ENCODE measurements around the gene TPPP. TPM values are rescaled to one million over a fixed set of nuclear protein-coding genes. Genes with fewer than 3 reads are reported as not detected.

Gene TPPP
- total and polyA plus RNA-seq, 2 donors (not counting 1 experiment from before 2014, with no cell fraction given): 0.06 TPM; not detected in 1

GRCh38 chr5:642481-642880, 50.7 kb downstream of the TPPP start:
- POLR2A ChIA-PET: no interaction called here
- no peak overlapping the region for H3K9ac ChIP-seq (ENCODE audit: low read length)
- WGBS (ENCODE audit: insufficient coverage): 95% methylated on average over 14 of the region's 14 CpGs
- H3K27me3 ChIP-seq (replicated peaks in 1 of 4; ENCODE audit: control extremely low read depth in 1 of 4, control insufficient read depth in 3 of 4, insufficient read depth in 4 of 4, low read length in 3 of 4): no peaks in the 10 kb centered on the region
- peaks cover 0 to 34% of the 10 kb centered on the region in 2 experiments for H3K36me3 ChIP-seq (replicated peaks in 1 of 2; ENCODE audit: control extremely low read depth in 1 of 2, control insufficient read depth in 1 of 2, extremely low read depth in 1 of 2, insufficient read depth in 2 of 2, low read length in 1 of 2)
- Mint-ChIP-seq H3K27me3 (no peaks in the 10 kb centered on the region), H3K4me1 (peaks cover 17% of the 10 kb centered on the region), H3K4me3 (no peak overlapping the region), H3K27ac (no peak overlapping the region), H3K9me3 (ENCODE audit: insufficient read depth) (no peaks in the 10 kb centered on the region)
- CTCF ChIA-PET: interaction anchor here (1.8 kb wide), 1 partner anchor 196 kb away, joined by 6 read pairs; no protein-coding TSS in a partner anchor
- H4K20me1 ChIP-seq (ENCODE audit: control insufficient read depth, insufficient read depth, low read length, poor library complexity, severe bottlenecking): no peaks in the 10 kb centered on the region
- TF ChIP-seq EZH2 (IDR thresholded peaks at IDR 0.05; ENCODE audit: borderline replicate concordance, insufficient read depth, low read depth, low read length, poor library complexity, severe bottlenecking): no peak
- no peak for TF ChIP-seq CTCF (IDR thresholded peaks at IDR 0.05)
- intact Hi-C loops (cut with micrococcal nuclease): no loop called here
- H2AFZ ChIP-seq (ENCODE audit: insufficient read depth, low read depth, low read length, poor library complexity, severe bottlenecking): no peak overlapping the region
- H3K4me2 ChIP-seq (replicated peaks; ENCODE audit: low read depth, low read length, poor library complexity, severe bottlenecking): no peak overlapping the region
- DNase-seq (no peak), ATAC-seq (ENCODE audit: low read depth) (no peak)
- H3K79me2 ChIP-seq (ENCODE audit: control insufficient read depth, insufficient read depth, low read length): no peaks in the 10 kb centered on the region
- no peak overlapping the region for H3K27ac ChIP-seq (ENCODE audit: low read length in 2 of 2)
- H3K4me3 ChIP-seq (ENCODE audit: control extremely low read depth in 1 of 5, extremely low read depth in 1 of 5, insufficient read depth in 1 of 5, low read depth in 2 of 5, low read length in 4 of 5): no peak overlapping the region
- H3K4me1 ChIP-seq (ENCODE audit: control insufficient read depth in 2 of 2, insufficient read depth in 2 of 2, low read length in 2 of 2): peaks cover 10 to 16% of the 10 kb centered on the region in 2 donors
- H3K9me3 ChIP-seq (ENCODE audit: control extremely low read depth in 1 of 3, control insufficient read depth in 2 of 3, insufficient read depth in 1 of 3, low read length in 2 of 3): no peaks in the 10 kb centered on the region

GRCh38 chr5:641331-641765, 51.8 kb downstream of the TPPP start:
- CTCF ChIA-PET: no interaction called here
- no peak for TF ChIP-seq CTCF (IDR thresholded peaks at IDR 0.05)
- ATAC-seq (ENCODE audit: low read depth): no peak
- no peak overlapping the region for H3K27ac Mint-ChIP-seq
- H3K9ac ChIP-seq (ENCODE audit: low read length): no peak overlapping the region
- peaks cover 17% of the 10 kb centered on the region for H3K4me1 Mint-ChIP-seq
- no peaks in the 10 kb centered on the region for H3K27me3 ChIP-seq (replicated peaks in 1 of 4; ENCODE audit: control extremely low read depth in 1 of 4, control insufficient read depth in 3 of 4, insufficient read depth in 4 of 4, low read length in 3 of 4)
- no peaks in the 10 kb centered on the region for H3K79me2 ChIP-seq (ENCODE audit: control insufficient read depth, insufficient read depth, low read length)
- H3K27ac ChIP-seq (ENCODE audit: low read length in 2 of 2): no peak overlapping the region
- no peak overlapping the region for H3K4me2 ChIP-seq (replicated peaks; ENCODE audit: low read depth, low read length, poor library complexity, severe bottlenecking)
- no peaks in the 10 kb centered on the region for H3K9me3 Mint-ChIP-seq (ENCODE audit: insufficient read depth)
- intact Hi-C loops (cut with micrococcal nuclease): no loop called here
- H3K4me3 ChIP-seq (ENCODE audit: control extremely low read depth in 1 of 5, extremely low read depth in 1 of 5, insufficient read depth in 1 of 5, low read depth in 2 of 5, low read length in 4 of 5): no peak overlapping the region
- H2AFZ ChIP-seq (ENCODE audit: insufficient read depth, low read depth, low read length, poor library complexity, severe bottlenecking): no peak overlapping the region
- peaks cover 10 to 16% of the 10 kb centered on the region in 2 donors for H3K4me1 ChIP-seq (ENCODE audit: control insufficient read depth in 2 of 2, insufficient read depth in 2 of 2, low read length in 2 of 2)
- WGBS (ENCODE audit: insufficient coverage): 96% methylated on average over 14 of the region's 14 CpGs
- H4K20me1 ChIP-seq (ENCODE audit: control insufficient read depth, insufficient read depth, low read length, poor library complexity, severe bottlenecking): no peaks in the 10 kb centered on the region
- peaks cover 0 to 27% of the 10 kb centered on the region in 2 experiments for H3K36me3 ChIP-seq (replicated peaks in 1 of 2; ENCODE audit: control extremely low read depth in 1 of 2, control insufficient read depth in 1 of 2, extremely low read depth in 1 of 2, insufficient read depth in 2 of 2, low read length in 1 of 2)
- no peak for DNase-seq
- H3K4me3 Mint-ChIP-seq: no peak overlapping the region
- H3K27me3 Mint-ChIP-seq: no peaks in the 10 kb centered on the region
- H3K9me3 ChIP-seq (ENCODE audit: control extremely low read depth in 1 of 3, control insufficient read depth in 2 of 3, insufficient read depth in 1 of 3, low read length in 2 of 3): no peaks in the 10 kb centered on the region
- POLR2A ChIA-PET: no interaction called here

Data from B cell (primary cell).